KMS-11 (cell line): ENCODE results near the gene NFIB.

Experiments
- H2AFZ ChIP-seq: fragments of 200-600 bp; sonication (generic); 2 replicates; pipeline ENCODE4 v1.6.1; 2016; ENCODE audit warnings: antibody characterized with exemption, mixed run types, low read depth
- H3K27ac ChIP-seq: fragments of 200-600 bp; sonication (generic); 2 replicates; pipeline ENCODE4 v1.6.1; 2016; ENCODE audit warnings: mild to moderate bottlenecking, mixed run types
- H3K27me3 ChIP-seq: fragments of 200-600 bp; sonication (generic); 2 replicates; pipeline ENCODE4 v1.6.1; 2017; ENCODE audit warnings: mild to moderate bottlenecking, low read depth, mixed run types, moderate library complexity; ENCODE audit not compliant: insufficient read depth
- H3K36me3 ChIP-seq: fragments of 200-600 bp; sonication (generic); 2 replicates; pipeline ENCODE4 v1.6.1; 2017; ENCODE audit warnings: mild to moderate bottlenecking, mixed run types; ENCODE audit not compliant: insufficient read depth
- H3K4me1 ChIP-seq: fragments of 200-600 bp; sonication (generic); 2 replicates; pipeline ENCODE4 v1.6.1; 2016; ENCODE audit warnings: mild to moderate bottlenecking, low read depth, mixed run types; ENCODE audit not compliant: poor library complexity, severe bottlenecking
- H3K4me2 ChIP-seq: fragments of 200-600 bp; sonication (generic); 2 replicates; pipeline ENCODE4 v1.7.0; 2016; ENCODE audit warnings: mild to moderate bottlenecking, mixed run types
- H3K4me3 ChIP-seq: fragments of 200-600 bp; sonication (generic); IDR thresholded peaks from 2 replicates; pipeline ENCODE4 v1.6.1; 2017; ENCODE audit warnings: low read depth, low read length, mixed read lengths; ENCODE audit not compliant: insufficient read depth
- H3K79me2 ChIP-seq: fragments of 200-600 bp; sonication (generic); 2 replicates; pipeline ENCODE4 v1.6.1; 2016; ENCODE audit warnings: low read depth, mixed run types; ENCODE audit not compliant: insufficient read depth
- H3K9ac ChIP-seq: fragments of 200-600 bp; sonication (generic); 2 replicates; pipeline ENCODE4 v1.6.1; 2016; ENCODE audit warnings: mild to moderate bottlenecking, mixed run types
- H4K20me1 ChIP-seq: fragments of 200-600 bp; sonication (generic); 2 replicates; pipeline ENCODE4 v1.6.1; 2016; ENCODE audit warnings: mild to moderate bottlenecking, mixed run types; ENCODE audit not compliant: insufficient read depth
- CTCF ChIP-seq: fragments of 200-600 bp; sonication (generic); conservative IDR thresholded peaks from 2 replicates; pipeline ENCODE4 v1.6.1; 2017; ENCODE audit warnings: low read depth, mild to moderate bottlenecking, antibody characterized with exemption, low read length, moderate library complexity, mixed read lengths

NFIB gene

DNA sequence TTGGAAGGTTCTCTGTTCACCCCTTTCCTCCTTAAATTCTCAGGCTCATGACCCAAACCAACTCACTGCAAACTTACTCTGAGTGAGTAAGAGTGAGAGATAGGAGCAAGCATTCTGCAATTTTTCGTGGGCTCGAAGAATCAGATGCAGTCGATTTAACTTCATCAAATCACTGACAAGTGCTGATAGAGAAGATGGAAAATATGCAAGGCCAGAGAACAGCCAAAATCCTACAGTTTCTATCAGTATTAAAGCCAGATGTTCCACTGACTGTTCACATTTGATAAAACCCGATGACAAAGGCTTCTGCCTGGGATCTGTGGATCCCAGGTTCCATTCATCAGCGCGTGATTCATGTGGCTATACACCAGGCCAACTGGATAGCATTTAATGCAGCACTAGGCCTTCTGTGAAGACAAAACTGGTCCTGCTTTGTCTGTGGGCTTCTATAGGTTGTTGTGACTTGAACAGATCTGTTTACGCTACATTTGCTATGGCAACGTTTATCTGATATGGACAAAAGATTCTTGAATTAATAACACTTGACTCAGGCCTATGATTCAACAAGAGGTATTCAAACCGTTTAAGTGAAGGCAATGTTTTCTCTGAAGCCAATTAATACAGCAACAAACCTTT is 251.2 kb downstream of the NFIB start:
- Histone ChIP-seq H3K27me3 (no peaks in the 10 kb centered on the region), H3K79me2 (no peaks in the 10 kb centered on the region), H4K20me1 (no peaks in the 10 kb centered on the region), H3K36me3 (no peaks in the 10 kb centered on the region), H3K4me3 (no peak overlapping the region), H2AFZ (no peak overlapping the region), H3K27ac (no peak overlapping the region), H3K4me1 (no peaks in the 10 kb centered on the region), H3K4me2 (no peak overlapping the region), H3K9ac (no peak overlapping the region)
- TF ChIP-seq CTCF: no peak

GRCh38 chr9:14061936-14062585 is 251.9 kb downstream of the NFIB start:
- Histone ChIP-seq H4K20me1 (no peaks in the 10 kb centered on the region), H3K9ac (no peak overlapping the region), H3K4me1 (no peaks in the 10 kb centered on the region), H3K36me3 (no peaks in the 10 kb centered on the region), H3K79me2 (no peaks in the 10 kb centered on the region), H3K4me3 (no peak overlapping the region), H3K27ac (no peak overlapping the region), H3K27me3 (no peaks in the 10 kb centered on the region), H3K4me2 (no peak overlapping the region), H2AFZ (no peak overlapping the region)
- TF ChIP-seq CTCF: no peak

GRCh38 chr9:14058325-14058688 is 255.6 kb downstream of the NFIB start:
- no peak overlapping the region for H3K4me3 ChIP-seq
- no peak overlapping the region for H3K9ac ChIP-seq
- no peaks in the 10 kb centered on the region for H3K27me3 ChIP-seq
- no peaks in the 10 kb centered on the region for H3K79me2 ChIP-seq
- no peaks in the 10 kb centered on the region for H3K4me1 ChIP-seq
- H4K20me1 ChIP-seq: no peaks in the 10 kb centered on the region
- no peak overlapping the region for H3K4me2 ChIP-seq
- no peak for TF ChIP-seq CTCF
- H3K27ac ChIP-seq: no peak overlapping the region
- no peaks in the 10 kb centered on the region for H3K36me3 ChIP-seq
- H2AFZ ChIP-seq: no peak overlapping the region

DNA sequence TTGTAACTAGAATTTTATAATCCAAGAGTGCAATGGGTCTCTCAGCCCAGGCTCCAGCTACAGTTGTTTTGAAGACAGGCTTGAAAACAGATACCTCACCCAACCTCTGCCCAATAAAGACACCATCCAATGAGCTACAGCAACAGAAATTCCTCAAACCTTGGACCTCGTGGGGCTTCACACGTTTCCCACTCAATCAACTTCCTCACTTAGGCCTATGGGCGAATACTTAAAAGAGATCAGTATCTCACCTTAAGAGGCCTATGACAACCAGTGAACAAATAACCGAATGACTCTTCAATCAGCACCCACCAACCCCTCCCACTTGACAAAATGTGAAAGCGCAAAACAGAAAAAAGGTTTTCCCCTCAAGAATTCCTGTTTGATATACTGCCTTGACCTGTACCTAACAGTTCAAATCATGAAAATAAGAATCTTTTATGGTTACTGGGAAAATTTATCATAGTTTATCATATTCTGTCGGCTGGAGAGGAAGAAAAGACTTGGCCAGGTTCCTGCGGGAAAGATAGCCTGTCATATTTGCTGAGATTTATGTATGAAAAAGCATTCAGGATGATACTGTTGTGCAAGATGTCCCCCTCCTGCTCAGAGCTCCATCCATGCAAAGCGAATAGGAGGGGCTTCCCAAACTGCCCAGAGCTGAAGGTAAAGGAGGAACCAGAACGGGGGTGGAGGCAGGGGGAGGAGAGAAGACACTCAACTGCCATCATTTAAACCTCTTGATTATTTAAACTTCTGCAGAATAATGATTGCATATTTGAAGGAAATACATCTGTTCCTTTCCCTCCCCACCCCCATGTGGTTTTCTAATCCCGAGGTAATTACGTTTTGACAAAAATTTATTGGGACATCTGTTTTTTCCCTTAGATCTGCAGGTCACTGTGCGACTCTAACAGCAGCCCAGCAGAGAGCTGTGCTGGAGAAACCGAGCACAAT is 256.3 kb downstream of the NFIB start:
- H3K4me3 ChIP-seq: no peak overlapping the region
- H2AFZ ChIP-seq: no peak overlapping the region
- H3K27ac ChIP-seq: no peak overlapping the region
- H3K9ac ChIP-seq: no peak overlapping the region
- TF ChIP-seq CTCF: no peak
- H3K36me3 ChIP-seq: no peaks in the 10 kb centered on the region
- no peak overlapping the region for H3K4me2 ChIP-seq
- H3K4me1 ChIP-seq: no peaks in the 10 kb centered on the region
- H3K79me2 ChIP-seq: no peaks in the 10 kb centered on the region
- no peaks in the 10 kb centered on the region for H4K20me1 ChIP-seq
- no peaks in the 10 kb centered on the region for H3K27me3 ChIP-seq
